HG03139 (cell line): ENCODE measurements around the gene TRIP11.

Experiments used
- ATAC-seq: cut with Tn5 transposase; IDR thresholded peaks from one replicate; pipeline ENCODE4 v1.9.1; 2021; ENCODE audit not compliant: unreplicated experiment

Gene TRIP11

DNA sequence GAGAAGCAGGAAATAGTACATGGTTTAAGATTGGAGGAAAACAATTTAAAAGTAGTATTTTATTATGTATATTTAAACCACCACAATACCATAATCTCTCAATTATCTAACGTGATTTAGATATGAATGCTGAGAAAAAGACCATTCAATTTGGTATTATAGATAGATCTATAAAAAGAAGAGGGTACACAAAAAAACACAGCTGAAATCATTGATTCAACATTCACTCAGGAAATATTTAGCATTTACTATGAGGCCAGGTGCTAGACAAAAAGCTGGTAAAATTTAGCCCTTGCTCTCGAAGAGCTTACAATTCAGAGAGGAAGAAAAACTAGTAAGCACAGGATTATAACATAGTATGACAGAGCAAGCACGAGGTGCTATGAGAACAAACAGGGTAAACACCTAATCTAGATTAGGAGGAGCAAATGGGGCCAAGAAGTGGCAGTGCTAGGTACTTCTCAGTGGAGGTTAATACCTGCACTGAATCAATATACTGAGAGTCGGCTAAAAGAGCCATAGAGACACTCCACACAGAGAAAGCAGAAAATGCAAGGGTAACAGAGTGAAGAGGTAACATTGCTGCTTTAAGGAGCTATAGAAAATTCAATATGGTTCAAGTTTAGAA is 27.6 kb downstream of the TRIP11 start:
- ATAC-seq: no peak

DNA sequence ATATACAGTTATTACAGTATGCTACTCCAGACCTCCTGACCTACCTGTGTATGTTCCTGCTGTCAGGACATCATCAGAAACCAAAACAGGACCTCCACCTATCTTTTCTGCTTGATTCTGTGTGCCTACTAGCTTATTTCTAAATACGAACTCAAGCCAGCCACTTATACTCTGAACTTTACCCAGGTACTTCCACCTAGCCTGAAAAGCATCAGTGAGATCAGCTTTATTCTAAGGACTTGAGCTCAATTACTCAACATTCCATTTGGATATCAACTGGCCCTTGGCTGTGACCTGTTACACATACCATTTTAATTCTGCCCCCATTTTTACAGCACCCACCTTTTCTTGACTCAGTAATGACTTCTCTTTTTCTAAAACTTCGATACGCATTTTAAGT is 29.2 kb downstream of the TRIP11 start:
- ATAC-seq: no peak

DNA sequence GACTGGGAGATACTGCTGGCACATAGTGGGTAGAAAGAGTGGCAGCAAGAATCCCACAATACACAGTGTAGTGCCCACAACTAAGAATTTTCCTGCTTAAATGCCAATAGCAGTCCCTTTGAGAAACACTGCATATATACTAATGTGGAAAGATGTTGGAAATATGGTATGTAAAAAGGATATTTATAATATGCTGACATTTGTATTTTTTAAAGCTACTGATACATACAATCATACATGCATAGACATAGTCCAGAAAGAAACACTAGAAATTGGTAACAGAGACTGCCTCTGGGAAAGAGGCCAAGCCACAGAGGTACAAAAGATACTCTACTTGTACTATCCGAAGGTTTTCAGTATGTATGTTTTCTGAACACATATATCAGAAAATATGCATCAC is 30.3 kb downstream of the TRIP11 start:
- no peak for ATAC-seq

DNA sequence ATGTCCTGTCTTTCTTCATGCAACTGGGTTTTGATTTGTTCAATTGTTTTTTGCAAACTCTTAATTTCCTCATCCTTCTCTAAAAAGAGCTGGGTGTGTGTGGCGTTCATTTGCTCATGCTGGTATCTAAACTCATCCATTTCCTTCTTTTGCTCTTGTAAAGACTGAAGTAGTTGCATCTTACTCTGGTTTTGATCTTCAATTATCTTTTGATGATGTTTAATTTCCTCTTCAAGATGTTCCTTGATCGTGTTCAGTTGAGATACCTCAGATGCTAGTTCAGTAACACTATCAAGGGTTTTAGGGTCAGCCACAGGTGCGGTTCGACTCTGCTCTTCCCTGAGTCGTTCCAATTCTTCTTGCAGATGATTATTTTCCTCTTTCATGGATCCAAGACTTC is 34.8 kb downstream of the TRIP11 start:
- no peak for ATAC-seq

DNA sequence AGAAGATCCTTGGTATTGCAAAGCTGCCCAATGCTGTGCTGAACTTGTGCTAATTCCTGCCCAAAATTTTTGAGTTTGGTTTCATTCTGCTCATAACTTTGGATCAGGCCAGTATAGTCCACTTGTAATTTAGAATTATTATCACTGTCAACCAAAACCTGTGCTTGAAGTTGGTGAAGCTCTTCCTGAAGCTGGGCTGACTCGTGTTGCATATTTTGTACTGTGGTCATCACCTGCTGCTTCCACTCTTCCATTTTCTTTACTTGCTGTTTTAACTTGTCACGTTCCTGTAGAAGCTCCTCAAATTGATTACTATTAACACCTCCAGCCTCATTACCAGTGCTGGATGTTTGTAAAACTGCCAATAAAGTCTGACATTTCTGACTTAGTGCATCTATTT is 35.8 kb downstream of the TRIP11 start:
- ATAC-seq: no peak

DNA sequence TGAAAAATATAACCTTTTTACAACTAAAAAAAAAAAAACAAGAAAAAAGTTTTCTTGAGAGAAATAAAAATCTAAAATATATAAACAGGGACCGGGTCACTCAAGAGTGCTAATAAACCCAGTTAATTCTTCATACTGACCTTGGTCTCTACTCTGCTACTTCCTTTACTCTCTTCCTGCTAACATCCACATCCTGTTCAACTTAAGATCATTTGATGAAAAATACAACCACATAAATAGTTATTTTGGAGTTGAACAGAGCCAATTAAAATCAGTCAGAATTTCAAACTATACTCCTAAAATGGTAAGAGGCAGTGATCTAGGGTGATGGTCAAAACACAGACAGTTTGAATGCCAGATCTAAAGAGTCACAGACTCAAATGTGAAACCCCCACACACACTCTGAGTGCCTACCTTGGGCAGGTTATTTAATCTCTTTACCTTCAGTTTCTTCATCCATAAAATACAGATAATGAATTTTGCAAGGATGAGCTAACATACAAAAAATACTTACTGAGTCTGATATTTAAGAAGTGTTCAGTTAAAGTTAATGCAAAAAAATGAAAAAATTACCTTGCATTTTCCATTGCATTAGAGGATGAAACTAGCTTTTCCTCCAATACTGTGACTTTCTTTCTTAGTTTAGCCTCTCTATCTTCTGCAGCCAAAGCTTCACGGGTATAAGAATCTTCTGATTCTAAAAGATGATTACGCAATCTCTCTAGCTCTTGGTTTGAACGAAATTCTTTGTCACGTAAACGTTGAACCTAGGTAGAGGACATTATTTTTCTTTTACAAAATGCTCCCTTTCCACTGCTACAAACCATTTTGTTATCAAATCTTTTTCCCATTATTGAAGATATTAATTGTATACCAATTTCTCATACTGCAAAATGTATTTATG is 40.9 kb downstream of the TRIP11 start:
- no peak for ATAC-seq

DNA sequence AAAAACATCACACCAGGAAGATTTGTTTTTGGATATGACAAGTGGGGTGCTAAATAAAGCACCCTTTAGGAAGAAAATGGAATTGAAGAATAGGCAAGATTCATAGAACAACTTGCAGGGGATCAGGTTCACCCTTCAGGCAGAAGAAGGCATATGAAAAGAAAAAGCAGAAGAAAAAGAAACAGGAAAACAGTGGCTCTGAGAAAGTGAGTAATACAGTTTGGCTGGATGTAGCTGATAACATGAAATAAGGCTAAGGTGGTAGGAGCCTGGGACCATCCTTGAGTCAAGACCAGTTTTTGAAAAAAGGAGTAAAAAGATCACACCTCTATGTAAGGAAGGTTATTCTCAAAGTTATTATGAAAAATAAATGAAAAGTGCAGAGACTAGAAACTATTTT is 42.4 kb downstream of the TRIP11 start:
- ATAC-seq: no peak

DNA sequence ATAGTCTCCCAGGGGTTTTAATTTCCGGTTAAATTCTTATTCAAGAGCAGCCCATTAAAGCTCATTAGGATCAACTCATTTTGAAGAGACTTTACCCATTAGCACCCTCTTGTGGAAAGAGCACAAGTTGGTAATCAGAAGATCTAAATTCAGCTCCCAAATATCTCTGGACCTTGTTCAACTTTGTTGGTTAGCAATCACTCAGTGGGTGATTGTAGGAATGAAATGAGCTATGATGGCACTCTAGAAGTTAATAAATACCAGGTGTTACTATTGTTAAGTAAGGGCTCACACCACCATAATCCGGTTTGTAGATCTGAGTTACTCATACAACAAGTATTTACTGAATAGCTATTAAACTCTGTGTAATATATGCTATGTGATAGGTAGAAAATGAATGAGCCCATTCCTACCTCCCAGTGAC is 42.9 kb downstream of the TRIP11 start:
- no peak for ATAC-seq

DNA sequence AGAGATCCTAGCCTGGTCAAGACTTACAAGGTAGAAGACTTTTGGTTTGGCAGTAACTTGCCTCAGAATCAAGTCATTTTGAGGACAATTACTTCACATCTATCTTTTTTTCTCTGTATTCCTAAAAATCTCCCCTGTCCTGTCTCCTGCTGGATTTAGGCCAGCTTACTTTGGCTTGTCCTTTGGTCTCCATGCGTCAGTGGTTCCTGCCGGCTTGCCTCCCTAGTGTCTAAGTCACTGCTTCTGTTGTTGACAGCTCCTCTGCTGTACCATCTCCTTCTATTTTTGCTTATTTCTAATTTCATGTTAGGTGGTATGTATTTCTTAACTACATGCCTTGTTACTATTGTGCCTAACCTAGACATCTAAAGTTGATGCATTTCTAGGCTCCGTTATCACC is 52.7 kb downstream of the TRIP11 start:
- no peak for ATAC-seq

DNA sequence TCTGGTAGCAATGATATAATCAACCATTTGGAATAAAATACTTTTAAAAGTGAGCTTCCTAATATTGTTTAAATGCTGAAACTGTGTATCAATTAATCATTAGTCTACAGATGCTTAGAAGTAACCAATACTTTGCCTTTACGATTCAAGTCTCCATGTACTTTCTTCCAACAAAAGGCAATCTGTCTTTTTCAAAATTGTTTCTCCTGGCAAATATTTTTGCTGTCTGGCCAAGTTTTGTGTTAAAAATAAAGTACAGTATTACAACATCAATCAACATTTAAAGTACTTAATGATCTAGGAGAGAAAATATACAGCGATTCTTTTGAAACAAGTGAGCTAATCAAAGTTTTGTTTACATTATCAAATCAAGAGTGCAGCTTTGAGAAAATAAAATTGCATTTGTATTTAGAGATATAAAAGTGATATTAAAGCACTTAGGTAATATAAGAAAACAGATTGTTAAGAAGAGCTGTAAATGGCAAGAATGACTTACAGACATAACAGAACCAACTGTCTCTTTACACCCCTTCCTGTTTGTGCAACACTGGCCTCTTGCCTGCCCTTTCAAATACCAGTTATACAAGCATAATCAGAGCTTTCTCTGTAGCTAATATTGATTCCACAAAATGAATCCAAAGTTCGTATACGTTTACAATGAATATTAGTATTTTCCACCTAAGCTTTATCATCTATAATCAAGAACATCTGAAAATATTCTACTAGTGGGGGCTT is 54.2 kb downstream of the TRIP11 start:
- ATAC-seq: no peak

DNA sequence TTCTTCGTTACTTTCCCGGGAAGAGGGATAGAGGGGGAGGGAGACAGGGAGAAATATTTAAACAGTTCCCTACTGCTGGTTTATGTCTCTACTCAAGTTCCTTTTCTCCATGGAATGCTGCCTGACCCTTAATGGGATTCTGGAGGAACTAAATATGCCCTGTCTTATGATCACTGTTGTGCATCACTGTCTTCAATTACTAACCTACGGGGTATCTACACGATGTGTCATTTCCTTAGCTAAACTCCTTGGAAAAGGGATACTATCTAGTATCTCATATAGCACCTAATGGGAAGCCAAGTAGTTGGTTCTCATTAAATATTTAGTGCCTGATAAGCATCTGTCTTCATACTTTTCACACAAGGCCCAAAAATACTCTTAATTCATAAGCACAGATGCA is 54.9 kb downstream of the TRIP11 start:
- no peak for ATAC-seq

DNA sequence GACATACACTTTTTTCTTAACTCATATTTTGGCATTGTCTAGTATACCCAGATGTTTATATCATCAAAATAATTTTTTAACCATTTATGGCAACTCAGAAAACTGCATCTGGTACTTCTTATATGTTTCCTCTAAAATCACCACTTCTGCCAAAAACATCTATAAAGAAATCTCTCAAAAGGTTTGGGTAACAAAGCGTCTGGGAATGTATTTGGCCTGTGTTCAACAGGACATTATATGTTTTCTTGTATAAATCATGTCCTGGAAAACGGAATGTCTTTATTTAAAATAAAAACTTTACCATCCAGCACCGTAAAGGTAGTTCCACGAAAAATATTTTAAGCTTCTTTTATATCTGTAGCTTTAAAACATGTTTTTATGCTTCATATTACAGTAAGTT is 56.3 kb downstream of the TRIP11 start:
- ATAC-seq: no peak

DNA sequence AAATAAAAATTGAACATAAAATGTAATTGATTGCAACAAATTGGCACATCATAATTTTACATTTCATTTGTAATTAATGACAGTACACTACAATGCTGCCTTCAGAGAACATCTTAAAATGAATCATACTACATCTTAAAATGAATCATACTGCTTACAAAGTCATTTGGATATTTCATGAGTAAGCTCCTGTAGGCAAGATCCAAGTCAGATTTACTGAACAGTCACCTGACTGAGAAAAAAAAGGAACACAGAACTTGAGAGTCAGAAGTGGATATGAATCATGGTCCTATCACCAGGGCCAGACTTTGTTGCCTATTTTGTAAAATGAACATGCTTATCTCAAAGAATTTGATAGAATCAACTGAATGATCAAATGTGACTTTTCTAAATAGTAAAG is 59.7 kb downstream of the TRIP11 start:
- no peak for ATAC-seq

DNA sequence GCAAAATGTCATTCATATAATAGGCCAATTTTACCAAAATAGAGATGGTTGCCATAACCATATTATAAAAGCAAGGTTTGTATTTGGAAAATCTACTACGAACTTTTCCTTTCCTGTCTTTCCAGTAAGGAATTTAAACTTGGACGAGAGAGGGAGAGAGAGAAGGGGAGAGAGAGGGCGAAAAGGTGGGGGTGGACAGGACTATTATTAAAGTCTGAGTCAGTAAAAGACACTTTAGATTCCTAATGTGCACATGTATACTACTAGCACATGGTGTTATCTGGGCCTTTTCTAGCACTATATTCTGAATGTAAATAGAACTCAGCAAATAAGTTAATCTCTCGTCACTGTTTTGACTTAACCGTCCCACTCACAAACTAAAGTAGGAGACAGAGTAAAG is 62.0 kb downstream of the TRIP11 start:
- no peak for ATAC-seq

DNA sequence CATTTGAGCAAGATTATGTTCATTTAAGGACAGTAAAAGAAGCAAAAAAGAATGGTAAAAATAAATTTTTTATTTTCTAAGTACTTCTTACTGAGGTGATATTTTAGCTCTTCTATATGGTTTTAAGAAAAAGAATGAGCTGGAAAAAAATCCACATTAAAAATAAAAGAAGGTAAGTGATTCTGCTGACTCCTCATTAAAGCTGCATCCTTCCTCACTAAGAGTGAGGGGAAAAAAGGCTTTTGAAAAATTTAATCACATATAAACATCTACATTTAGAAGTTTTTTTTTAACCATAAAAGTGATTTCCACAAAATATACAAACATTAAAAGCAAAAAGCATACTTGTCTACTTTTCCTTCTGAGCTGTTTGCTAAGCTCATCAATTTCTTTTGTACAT is 64.1 kb downstream of the TRIP11 start:
- no peak for ATAC-seq

DNA sequence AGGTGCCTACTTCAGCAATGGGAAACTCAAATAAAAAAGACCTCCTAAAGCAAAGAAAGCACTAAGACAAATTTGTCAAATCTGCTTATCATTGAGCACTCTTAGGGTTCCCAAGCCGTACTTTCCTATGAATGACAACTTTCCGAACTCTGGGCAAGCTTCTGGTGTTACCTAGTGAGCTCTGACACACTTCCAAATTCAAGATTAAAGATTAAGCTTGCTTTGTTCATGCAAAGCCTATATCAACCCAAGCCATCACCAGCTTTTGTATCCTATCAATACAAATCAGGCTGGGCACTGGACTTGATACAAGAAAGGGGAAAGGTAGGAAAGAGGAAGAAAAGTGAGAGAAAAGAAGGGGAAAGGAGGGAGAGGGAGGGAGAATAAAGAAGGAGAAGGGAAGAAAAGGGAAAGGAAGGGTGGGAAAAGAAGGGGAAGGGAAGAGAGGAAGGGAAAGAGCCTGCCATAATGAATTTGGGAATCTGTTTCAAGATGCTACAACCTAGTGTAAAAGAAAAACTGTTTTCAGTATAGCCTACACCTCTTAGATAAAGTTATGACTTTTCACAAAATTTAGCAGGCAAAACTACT is 68.6 kb downstream of the TRIP11 start:
- no peak for ATAC-seq

DNA sequence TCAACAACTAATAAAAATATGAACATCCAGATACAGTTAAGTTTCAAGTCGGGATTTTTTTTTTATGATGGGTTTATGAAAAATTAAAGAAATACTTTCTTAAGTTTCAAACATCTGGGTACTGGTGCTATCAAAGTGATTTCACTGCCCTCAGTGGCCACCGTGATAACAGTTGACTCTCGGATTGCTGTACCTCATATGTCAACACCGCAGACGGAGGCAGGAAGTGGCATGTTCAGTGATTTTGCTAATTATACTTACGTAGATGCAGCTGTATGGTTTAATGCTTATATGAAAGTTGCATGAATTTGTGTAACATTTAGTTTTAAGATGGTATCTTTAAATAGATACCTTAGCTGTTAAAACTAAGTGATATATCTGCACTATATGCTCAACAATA is 71.6 kb downstream of the TRIP11 start:
- no peak for ATAC-seq

DNA sequence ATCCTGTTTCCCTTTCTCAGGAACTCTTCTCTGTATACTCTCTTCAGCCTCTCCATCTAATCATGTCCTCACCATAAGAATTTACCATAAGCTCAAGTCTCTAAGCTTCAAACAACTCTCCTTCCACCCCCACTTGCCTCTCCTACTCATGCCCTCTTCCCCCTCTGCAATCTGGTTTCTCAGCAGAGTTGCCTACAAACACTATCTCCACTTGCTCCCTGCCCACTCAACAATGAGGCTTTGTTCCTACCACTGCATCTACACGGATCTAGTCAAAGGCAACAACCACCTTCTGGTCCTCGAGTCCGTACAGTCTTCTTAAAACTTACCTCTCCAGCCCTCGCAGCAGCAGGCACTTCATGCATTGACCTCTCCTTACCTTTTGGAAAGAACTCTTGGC is 75.1 kb downstream of the TRIP11 start:
- no peak for ATAC-seq

DNA sequence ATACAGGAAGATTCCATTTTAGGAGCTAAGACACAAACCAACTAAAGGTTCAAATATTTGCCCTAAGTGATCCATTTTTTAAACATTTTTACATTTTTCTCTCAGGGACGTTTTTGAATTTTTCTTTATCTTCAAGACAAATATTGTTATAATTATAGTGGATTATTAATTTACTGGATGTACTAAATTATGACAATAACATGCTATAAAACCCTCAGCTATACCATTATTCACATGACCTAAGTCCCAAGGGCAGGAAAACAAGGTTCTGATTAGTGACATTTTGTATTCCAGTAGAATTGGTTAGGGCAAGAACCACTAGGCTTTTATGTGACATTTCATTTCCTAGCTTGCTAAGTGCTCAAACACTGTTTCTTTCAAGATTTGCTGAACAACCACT is 75.8 kb downstream of the TRIP11 start:
- no peak for ATAC-seq

DNA sequence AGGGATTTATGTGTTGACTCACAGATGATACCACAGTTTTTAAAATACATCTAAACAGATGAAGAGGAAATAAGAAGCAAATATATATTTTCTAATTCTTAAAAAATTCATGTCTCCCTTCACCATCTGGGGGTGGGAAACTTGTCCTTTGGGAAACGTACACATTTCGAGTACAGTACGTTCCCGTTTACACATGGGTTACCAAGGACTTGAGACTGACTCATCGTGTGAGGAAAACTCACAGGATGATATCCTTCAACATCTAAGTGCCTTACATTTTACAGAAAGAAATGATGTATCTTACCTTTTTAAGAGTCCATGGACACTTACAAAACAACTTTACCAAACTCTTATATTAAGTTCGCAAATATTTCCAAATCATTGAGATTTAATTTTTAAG is 76.4 kb downstream of the TRIP11 start:
- no peak for ATAC-seq
